Activated B cell treated with CpG ODN at 0.5 μM for 24 hours (primary cell): ENCODE measurements around the gene ARAF. TPM values are rescaled to one million over a fixed set of nuclear protein-coding genes. Genes with fewer than 3 reads are reported as not detected.

ENCODE experiments used
- ATAC-seq: fragments of 200-7000 bp; cut with Tn5 transposase; one replicate; pipeline ENCODE4 v1.10.0; 2021; ENCODE audit warnings: low read depth, mild to moderate bottlenecking, moderate library complexity
- CTCF ChIA-PET: fragments of 350-600 bp; sonication (Branson Sonifier 250); formaldehyde crosslinking; loops from one replicate; lab custom pipeline; 2021; ENCODE audit warnings: antibody characterized with exemption; lab: Charles Lee
- POLR2A ChIA-PET: fragments of 350-600 bp; sonication (Branson Sonifier 250); formaldehyde crosslinking; loops from one replicate; lab custom pipeline; 2021; ENCODE audit warnings: antibody characterized with exemption; lab: Charles Lee
- DNase-seq: peaks from one replicate; pipeline ENCODE4 v3.0.0; 2022
- H3K27ac Mint-ChIP-seq: one replicate; pipeline ENCODE4 v1.8.0; 2020; ENCODE audit warnings: mixed read lengths
- H3K27me3 Mint-ChIP-seq: one replicate; pipeline ENCODE4 v1.8.0; 2021; ENCODE audit warnings: mixed read lengths
- H3K36me3 Mint-ChIP-seq: one replicate; pipeline ENCODE4 v1.8.0; 2021; ENCODE audit warnings: low read depth, mixed read lengths
- H3K4me1 Mint-ChIP-seq: one replicate; pipeline ENCODE4 v1.8.0; 2021; ENCODE audit warnings: mixed read lengths
- H3K4me3 Mint-ChIP-seq: one replicate; pipeline ENCODE4 v1.8.0; 2020; ENCODE audit warnings: mild to moderate bottlenecking, mixed read lengths
- H3K9me3 Mint-ChIP-seq: one replicate; pipeline ENCODE4 v1.8.0; 2020; ENCODE audit warnings: mixed read lengths
- CTCF ChIP-seq: fragments of 200-600 bp; IDR thresholded peaks from one replicate; pipeline ENCODE4 v1.8.0; 2022; ENCODE audit warnings: antibody characterized with exemption, mild to moderate bottlenecking
- intact Hi-C: fragments of 100-400 bp; cut with micrococcal nuclease; formaldehyde crosslinking; loops from one replicate; pipeline ENCODE4 v1.15.1; 2024
- total RNA-seq: library from RNA; stranded (reverse); gene quantifications from 2 replicates; pipeline ENCODE4 v1.2.3, GENCODE V29; 2022

ARAF gene
- total RNA-seq, 1 donor from 2014 or later, result 108 TPM

GRCh38 chrX:47612418-47612817 is 51.4 kb downstream of the ARAF start:
- no peaks in the 10 kb centered on the region for H3K36me3 Mint-ChIP-seq
- intact Hi-C loops, result no loop called here
- H3K4me3 Mint-ChIP-seq, result no peak overlapping the region
- H3K27me3 Mint-ChIP-seq, result peaks cover 10% of the 10 kb centered on the region
- ATAC-seq (no peak), DNase-seq (no peak)
- POLR2A ChIA-PET, result no interaction called here
- no peaks in the 10 kb centered on the region for H3K4me1 Mint-ChIP-seq
- TF ChIP-seq CTCF, result no peak
- CTCF ChIA-PET, result no interaction called here
- no peak overlapping the region for H3K27ac Mint-ChIP-seq
- no peaks in the 10 kb centered on the region for H3K9me3 Mint-ChIP-seq

GRCh38 chrX:47613082-47613481 is 52.1 kb downstream of the ARAF start:
- no peaks in the 10 kb centered on the region for H3K36me3 Mint-ChIP-seq
- peaks cover 13% of the 10 kb centered on the region for H3K27me3 Mint-ChIP-seq
- no peak overlapping the region for H3K4me3 Mint-ChIP-seq
- H3K4me1 Mint-ChIP-seq, result no peaks in the 10 kb centered on the region
- POLR2A ChIA-PET, result interaction anchor here (0.7 kb wide), 1 partner anchor 893 kb away, joined by 5 read pairs; no protein-coding TSS in a partner anchor
- TF ChIP-seq CTCF, result no peak
- H3K9me3 Mint-ChIP-seq, result no peaks in the 10 kb centered on the region
- DNase-seq (no peak), ATAC-seq (no peak)
- intact Hi-C loops, result no loop called here
- CTCF ChIA-PET, result no interaction called here
- H3K27ac Mint-ChIP-seq, result no peak overlapping the region

GRCh38 chrX:47614618-47615017 is 53.6 kb downstream of the ARAF start:
- ChIA-PET POLR2A (interaction anchor here (1.1 kb wide), 1 partner anchor 36 kb away, joined by 3 read pairs; the partner anchor contains the start of gene ELK1), CTCF (no interaction called here)
- Mint-ChIP-seq H3K27ac (no peak overlapping the region), H3K9me3 (no peaks in the 10 kb centered on the region), H3K36me3 (no peaks in the 10 kb centered on the region), H3K4me1 (peaks cover 3% of the 10 kb centered on the region), H3K4me3 (no peak overlapping the region), H3K27me3 (peaks cover 22% of the 10 kb centered on the region)
- TF ChIP-seq CTCF, result no peak
- intact Hi-C loops, result no loop called here
- ATAC-seq, result no peak
- no peak for DNase-seq

- no peak for TF ChIP-seq CTCF
- ChIA-PET POLR2A (interaction anchor here (0.5 to 0.6 kb wide), 2 partner anchors 31 to 952 kb away, joined by 4 read pairs; no protein-coding TSS in a partner anchor), CTCF (no interaction called here)
- no peak for DNase-seq
- H3K36me3 Mint-ChIP-seq, result no peaks in the 10 kb centered on the region
- no peak overlapping the region for H3K27ac Mint-ChIP-seq
- H3K4me3 Mint-ChIP-seq, result peak overlapping the region; percentile 53
- H3K27me3 Mint-ChIP-seq, result peaks cover 43% of the 10 kb centered on the region
- H3K4me1 Mint-ChIP-seq, result peaks cover 13% of the 10 kb centered on the region
- intact Hi-C loops, result loop anchor here (2.0 kb wide), 1 partner anchor 40 kb away; the partner anchor contains the start of gene UXT
- H3K9me3 Mint-ChIP-seq, result no peaks in the 10 kb centered on the region
- ATAC-seq, result no peak
Measured at GRCh38 chrX:47618923-47619485, 58.0 kb downstream of the ARAF start.

GRCh38 chrX:47619486-47620302 is 58.7 kb downstream of the ARAF start, which contains the start of gene SYN1:
Gene SYN1, minus strand, starts transcription at chrX:47619857. Its CDS starts 129 bp downstream, at chrX:47619728.
- CTCF ChIA-PET, result no interaction called here
- H3K27me3 Mint-ChIP-seq, result peaks cover 45% of the 10 kb centered on the region

More at GRCh38 chrX:47619486-47620302, 58.7 kb downstream of the ARAF start, which contains the start of gene SYN1:
- H3K4me1 Mint-ChIP-seq, result peaks cover 16% of the 10 kb centered on the region
- H3K4me3 Mint-ChIP-seq, result peak within 1 kb of the TSS; percentile 53
- intact Hi-C loops, result loop anchor here (2.0 kb wide), 2 partner anchors 39 to 59 kb away; partner anchors contain the start of genes ARAF and UXT
- DNase-seq, result peak; percentile 62
- TF ChIP-seq CTCF, result no peak
- H3K36me3 Mint-ChIP-seq, result no peaks in the 10 kb centered on the region
- POLR2A ChIA-PET, result interaction anchor here (0.5 to 0.6 kb wide), 2 partner anchors 837 to 951 kb away, joined by 4 to 7 read pairs; no protein-coding TSS in a partner anchor
- ATAC-seq, result peak; percentile 93
- H3K9me3 Mint-ChIP-seq, result no peaks in the 10 kb centered on the region
- H3K27ac Mint-ChIP-seq, result no peak within 1 kb of the TSS
